CD4-positive, alpha-beta T cell treated with Interleukin-4 for 4 hours (primary cell): ENCODE data around the gene ANKS4B.
"Not testable (repeated sequence)": the region's sequence is repeated elsewhere in the genome, so short reads cannot be mapped to it uniquely, and the experiment has no call there.

ENCODE experiments used
- DNase-seq: peaks from one replicate; pipeline ENCODE4 v3.0.0-alpha.2; 2020

ANKS4B gene

GRCh38 chr16:21264571-21265036, 31.1 kb downstream of the ANKS4B start:
- DNase-seq, result no peak

DNA sequence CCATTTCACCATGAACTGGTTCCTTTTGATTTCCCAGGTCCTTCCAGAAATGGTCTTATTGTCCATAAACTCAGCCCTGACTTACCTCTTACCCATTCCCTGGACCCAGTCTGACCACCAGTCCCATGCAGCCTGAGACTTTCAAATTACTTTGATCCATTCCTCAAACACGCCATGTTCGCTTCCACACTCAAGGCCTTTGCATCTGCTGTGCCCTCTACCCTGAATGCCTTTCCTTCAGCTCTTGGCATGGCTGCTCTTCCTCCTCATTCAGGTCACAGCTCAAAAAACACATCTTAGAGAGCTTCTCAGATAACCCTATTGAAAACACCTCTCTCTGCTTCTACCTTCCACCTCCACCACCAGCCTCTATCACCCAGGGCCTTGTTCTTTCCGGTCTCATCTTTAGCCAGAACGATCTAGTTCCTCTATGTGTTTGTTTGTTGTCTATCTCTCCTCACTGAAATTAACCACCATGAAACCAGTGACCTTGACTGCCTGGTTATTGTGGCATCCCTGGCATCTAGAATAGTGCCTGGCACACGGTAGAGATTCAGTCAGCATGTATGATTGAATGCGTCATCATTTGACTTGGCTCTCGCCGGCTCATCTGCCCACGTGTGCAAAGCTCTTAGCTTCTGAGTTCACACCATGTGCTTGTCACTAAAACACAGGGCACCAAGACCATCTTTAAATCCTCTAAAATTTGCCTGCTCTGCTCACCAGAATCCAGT, 31.8 kb downstream of the ANKS4B start:
- no peak for DNase-seq

DNA sequence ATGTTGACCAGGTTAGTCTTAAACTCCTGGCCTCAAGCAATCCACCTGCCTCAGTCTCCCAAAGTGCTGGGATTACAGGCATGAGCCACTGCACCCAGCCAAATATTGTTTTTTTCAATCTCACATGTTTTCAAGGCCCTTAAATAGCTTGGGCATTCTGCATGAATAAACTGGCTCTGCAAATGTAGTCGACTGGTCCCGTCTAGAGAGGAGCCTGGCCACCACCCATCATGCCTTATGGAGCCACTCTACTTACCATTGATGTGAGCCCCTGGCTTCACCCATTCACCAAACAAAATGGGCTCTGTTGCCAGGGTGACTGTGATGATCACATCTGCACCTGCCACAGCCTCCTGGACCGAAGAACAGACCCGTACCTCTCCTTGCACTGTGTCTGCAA, 33.8 kb downstream of the ANKS4B start:
- no peak for DNase-seq

GRCh38 chr16:21268236-21268635, 34.7 kb downstream of the ANKS4B start:
- no peak for DNase-seq

- no peak for DNase-seq
These were observed 38.8 kb downstream of the ANKS4B start for GRCh38 chr16:21272253-21272652.

DNA sequence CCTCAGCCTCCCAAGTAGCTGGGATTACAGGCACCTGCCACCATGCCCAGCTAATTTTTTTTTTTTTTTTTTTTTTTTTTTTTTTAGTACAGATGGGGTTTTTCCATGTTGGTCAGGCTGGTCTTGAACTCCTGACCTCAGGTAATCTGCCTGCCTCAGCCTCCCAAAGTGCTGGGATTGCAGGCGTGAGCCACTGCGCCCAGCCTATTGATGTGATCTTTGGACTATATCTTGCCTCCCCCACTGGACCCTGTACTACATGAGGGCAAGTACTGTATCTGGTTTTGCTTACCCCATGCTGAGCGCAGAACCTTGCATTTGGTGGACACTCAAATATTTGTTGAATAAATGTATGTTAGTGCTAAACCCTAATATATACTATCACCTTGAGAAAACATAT, 39.3 kb downstream of the ANKS4B start:
- DNase-seq, result not testable (repeated sequence)

GRCh38 chr16:21274172-21274726, 40.8 kb downstream of the ANKS4B start:
- no peak for DNase-seq

- no peak for DNase-seq
These were observed 42.0 kb downstream of the ANKS4B start for GRCh38 chr16:21275529-21275928.

GRCh38 chr16:21276090-21276489, 42.6 kb downstream of the ANKS4B start:
- no peak for DNase-seq

DNA sequence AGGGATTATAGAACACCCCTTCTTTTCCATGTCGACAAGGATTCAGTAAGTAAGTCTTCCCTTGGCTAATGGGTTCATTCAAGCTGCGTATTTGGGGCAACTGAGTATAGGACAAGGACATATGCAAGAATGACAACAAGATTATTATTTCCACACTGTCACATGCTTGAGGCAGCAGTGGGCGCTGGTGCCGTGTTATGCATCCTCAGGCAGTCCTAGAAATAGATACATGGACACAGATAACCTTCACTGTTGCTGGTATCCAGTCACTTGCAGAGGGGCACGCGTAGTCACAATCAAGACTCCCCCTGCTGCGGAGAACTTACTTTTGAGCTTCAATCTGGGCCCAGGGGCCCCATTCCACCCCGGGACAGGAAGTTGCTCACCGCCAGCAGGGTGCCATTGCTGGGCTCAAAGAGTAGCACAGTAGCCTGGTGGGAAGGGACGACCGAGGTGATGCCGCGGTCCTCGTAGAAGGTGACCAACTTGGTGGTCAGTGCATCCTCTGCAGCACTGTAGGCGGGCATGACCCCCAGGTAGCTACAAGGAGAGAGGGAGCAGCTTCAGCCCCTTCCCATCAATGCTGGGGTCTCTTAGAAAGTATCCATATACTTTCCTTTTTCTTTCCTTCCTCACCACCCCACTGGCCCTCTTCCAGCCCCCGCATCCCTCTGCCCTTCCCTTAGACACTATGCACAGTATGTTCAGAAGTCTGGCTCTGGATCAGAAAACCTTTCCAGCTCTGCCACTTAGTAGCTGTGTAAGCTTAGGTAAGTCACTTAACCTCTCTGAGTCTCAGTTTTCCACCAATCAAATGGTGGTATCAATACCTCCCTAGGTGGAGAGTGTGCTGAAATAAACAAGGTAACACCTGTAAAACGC, 43.8 kb downstream of the ANKS4B start:
- no peak for DNase-seq

DNA sequence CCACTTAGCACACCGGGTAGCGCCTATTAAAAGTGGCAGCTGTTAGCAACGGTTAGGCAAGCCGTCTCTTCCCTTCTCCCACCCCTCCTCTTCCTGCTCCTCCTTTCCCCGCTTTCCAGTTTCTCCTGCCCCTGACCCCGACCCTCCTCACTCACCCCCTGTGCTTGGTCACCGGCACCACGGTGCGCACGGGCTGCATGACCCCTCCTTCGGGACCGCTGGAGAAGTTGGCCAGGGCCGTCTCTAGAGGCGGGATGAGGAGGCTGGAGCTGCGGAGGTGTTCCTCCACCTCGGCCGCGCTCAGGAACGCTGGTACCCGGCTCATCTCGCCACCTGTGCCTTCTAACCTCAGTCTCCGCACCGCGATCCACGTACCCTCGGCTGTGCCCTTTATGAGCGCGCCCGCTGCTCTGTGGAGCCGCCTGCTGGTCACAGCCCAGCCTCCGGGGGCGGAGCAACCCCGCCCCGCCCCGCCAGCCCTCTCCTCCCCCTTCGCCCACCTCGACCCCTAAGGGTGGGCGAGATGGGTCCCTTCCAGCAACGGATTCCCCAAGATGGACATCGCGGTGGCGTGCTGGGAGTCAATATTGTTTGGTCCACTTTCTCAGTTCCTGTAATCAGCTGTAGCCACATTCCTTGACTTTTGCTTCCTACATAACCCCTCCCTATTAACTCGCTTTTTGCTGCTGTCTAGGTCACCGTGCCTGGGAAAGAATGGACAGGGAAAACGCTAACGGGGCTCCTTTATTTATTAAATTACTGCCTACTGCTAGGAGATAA, 44.6 kb downstream of the ANKS4B start, which contains the start of gene CRYM:
CRYM (minus strand) TSS at position 364 of the 780 bp plus-strand sequence; CDS start at position 325, 39 bp downstream.
- DNase-seq, result no peak

GRCh38 chr16:21279501-21279900, 46.0 kb downstream of the ANKS4B start:
- no peak for DNase-seq

GRCh38 chr16:21281698-21282389, 48.3 kb downstream of the ANKS4B start:
- no peak for DNase-seq

GRCh38 chr16:21283521-21284289, 50.2 kb downstream of the ANKS4B start:
- DNase-seq, result no peak

GRCh38 chr16:21284414-21284813, 50.9 kb downstream of the ANKS4B start:
- no peak for DNase-seq

DNA sequence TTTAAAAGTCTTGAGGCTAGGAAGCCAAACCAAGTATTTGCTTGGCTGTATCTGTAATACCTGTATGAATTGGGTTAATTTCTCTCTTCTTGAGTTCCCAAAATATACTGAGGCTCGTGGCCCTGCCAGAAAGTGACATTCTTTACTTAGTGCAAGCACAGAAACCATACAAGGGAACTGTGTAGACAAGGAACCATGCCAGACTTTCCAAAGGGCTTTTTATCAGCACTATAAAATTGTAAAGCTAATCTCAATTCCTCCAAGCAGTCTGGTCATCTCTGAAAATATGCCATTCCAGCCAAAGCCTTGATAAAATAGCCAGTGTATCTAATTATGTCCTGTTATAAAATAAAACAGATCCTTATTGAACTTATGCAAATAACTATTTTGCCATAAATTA, 51.8 kb downstream of the ANKS4B start:
- no peak for DNase-seq

GRCh38 chr16:21289789-21290188, 56.3 kb downstream of the ANKS4B start:
- DNase-seq, result not testable (repeated sequence)

DNA sequence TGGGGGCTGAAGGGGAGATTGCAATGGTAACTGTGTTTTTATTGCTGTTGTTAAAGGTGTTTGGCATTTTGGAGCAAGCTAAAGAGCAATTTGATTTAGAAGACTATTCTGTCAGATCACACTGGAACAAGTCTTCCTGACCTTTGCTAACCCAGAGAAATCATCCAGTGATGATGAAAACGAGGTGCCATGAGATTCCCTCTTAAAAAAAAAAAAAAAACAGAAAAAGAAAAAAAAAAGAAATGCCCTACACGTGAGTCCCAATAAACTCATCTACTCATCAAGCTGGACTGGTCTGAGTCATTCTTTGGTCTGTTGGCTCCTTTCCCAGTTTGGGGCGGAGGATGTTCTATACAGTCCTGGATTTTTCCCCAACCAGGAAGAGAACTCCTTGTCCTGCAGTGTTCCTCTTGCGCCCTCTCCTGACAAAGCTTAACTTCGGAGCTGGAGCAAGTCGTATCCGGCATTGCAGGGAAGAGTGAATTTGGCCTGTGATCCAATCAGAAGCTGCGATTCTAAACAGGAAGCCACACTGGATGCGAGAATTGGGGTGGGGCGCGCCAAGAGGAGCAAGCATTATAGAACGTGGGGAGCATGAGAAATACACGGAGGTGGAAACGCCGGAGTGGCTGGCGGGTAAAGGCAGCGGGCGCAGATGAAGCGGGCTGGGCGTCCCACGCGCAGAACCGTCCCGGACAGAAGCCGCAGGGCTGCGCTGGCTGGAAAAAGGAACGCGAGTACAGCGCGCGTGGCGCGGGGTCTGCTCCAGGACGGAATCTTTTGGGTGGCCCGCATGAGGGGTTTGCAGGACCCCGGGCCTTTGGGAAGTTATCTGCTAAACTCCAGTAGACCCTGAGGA, 67.0 kb downstream of the ANKS4B start:
- DNase-seq, result peak; percentile 34

GRCh38 chr16:21301168-21301894, 67.8 kb downstream of the ANKS4B start:
- peak; percentile 1 for DNase-seq

DNA sequence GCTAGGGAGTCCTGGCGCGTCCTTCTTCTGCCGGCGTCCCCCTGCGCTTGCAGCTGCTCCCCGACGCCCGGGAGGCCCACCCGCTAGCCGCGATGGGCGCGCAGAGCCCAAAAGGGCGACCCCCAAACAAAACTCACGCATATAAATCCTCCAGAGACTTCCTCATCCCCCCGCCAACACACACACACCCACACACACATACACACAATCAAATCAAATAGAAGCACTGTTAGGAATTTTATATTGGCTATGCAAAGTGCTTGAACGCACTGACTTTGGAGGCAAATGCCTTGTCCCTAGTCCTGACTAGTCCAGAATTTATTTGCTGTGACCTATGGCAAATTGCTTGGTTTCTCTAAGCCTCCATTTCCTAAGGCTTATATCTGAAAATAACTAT, 68.4 kb downstream of the ANKS4B start:
- no peak for DNase-seq
